Measurements from ENCODE around the gene ZNF410.
"Not testable (repeated sequence)": the region's sequence is repeated elsewhere in the genome, so short reads cannot be mapped to it uniquely, and the experiment has no call there.

Gene ZNF410

DNA sequence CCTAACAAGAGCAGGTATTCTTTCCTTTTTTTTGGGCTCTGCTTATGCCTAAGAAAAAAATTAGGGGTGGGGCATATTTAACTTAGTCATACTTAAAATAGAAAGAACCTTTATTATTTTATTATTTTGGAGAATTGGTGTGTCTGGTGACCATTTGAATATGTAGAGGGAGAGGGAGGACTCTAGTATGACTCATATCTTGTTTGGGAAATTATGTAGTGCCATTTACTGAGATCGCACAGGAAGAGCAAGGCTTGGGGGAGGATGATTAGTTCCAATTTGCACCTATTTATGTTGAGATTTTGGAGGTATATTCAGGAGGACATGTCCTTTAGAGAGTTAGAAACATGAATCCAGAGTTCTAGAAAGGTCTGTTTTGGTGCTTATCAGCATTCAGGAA is 9.9 kb downstream of the ZNF410 start:
- H3K9me3 ChIP-seq = no peaks in the 10 kb centered on the region
- H3K27ac ChIP-seq = no peak overlapping the region
- no peaks in the 10 kb centered on the region for H3K27me3 ChIP-seq
- no peak overlapping the region for H3K4me3 ChIP-seq
- TF ChIP-seq, protein P1, sequence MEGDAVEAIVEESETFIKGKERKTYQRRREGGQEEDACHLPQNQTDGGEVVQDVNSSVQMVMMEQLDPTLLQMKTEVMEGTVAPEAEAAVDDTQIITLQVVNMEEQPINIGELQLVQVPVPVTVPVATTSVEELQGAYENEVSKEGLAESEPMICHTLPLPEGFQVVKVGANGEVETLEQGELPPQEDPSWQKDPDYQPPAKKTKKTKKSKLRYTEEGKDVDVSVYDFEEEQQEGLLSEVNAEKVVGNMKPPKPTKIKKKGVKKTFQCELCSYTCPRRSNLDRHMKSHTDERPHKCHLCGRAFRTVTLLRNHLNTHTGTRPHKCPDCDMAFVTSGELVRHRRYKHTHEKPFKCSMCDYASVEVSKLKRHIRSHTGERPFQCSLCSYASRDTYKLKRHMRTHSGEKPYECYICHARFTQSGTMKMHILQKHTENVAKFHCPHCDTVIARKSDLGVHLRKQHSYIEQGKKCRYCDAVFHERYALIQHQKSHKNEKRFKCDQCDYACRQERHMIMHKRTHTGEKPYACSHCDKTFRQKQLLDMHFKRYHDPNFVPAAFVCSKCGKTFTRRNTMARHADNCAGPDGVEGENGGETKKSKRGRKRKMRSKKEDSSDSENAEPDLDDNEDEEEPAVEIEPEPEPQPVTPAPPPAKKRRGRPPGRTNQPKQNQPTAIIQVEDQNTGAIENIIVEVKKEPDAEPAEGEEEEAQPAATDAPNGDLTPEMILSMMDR (IDR thresholded peaks at IDR 0.05) = no peak
- DNase-seq = no peak
- no peaks in the 10 kb centered on the region for H3K4me1 ChIP-seq
- H3K36me3 ChIP-seq = peaks cover 60 to 85% (median 73%) of the 10 kb centered on the region in 3 donors
- intact Hi-C loops (cut with DNase I; ENCODE audit: low total_unique reads) = no loop called here

- no peak for DNase-seq
- Histone ChIP-seq H3K4me3 (no peak overlapping the region), H3K27me3 (no peaks in the 10 kb centered on the region), H3K27ac (no peak overlapping the region), H3K9me3 (no peaks in the 10 kb centered on the region), H3K4me1 (no peaks in the 10 kb centered on the region), H3K36me3 (peaks cover 60 to 96% (median 86%) of the 10 kb centered on the region in 3 donors)
- TF ChIP-seq, protein P1 (IDR thresholded peaks at IDR 0.05) = no peak
- intact Hi-C loops (cut with DNase I; ENCODE audit: low total_unique reads) = no loop called here
These were observed 16.4 kb downstream of the ZNF410 start for GRCh38 chr14:73903028-73903427.

GRCh38 chr14:73909681-73910080 is 23.0 kb downstream of the ZNF410 start:
- H3K27ac ChIP-seq = no peak overlapping the region
- H3K36me3 ChIP-seq = peaks cover 71 to 100% (median 87%) of the 10 kb centered on the region in 3 donors
- H3K4me1 ChIP-seq = no peaks in the 10 kb centered on the region
- intact Hi-C loops (cut with DNase I; ENCODE audit: low total_unique reads) = no loop called here
- DNase-seq = no peak
- no peaks in the 10 kb centered on the region for H3K27me3 ChIP-seq
- TF ChIP-seq, protein P1 (IDR thresholded peaks at IDR 0.05) = no peak
- H3K4me3 ChIP-seq = no peak overlapping the region
- no peaks in the 10 kb centered on the region for H3K9me3 ChIP-seq

- peaks cover 40 to 94% (median 74%) of the 10 kb centered on the region in 3 donors for H3K36me3 ChIP-seq
- intact Hi-C loops (cut with DNase I; ENCODE audit: low total_unique reads) = no loop called here
These were observed 26.6 kb downstream of the ZNF410 start for GRCh38 chr14:73913256-73913655.

DNA sequence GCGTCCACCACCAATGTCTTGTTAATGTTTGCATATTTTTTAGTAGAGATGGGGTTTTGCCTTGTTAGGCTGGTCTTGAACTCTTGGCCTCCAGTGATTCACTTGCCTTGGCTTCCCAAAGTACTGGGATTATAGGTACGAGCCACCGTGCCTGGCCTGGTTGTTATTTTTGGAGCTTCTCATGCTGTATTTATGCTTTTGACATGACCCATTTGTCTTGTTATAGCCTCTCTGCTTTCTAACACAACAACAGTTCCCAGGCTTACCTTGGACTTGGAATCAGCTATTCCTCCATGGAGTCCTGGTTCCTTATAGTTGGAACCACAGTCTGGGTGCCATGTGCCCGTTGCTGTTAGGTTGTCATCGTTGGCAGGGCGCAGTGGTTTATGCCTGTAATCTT is 29.7 kb downstream of the ZNF410 start:
- H3K36me3 ChIP-seq = peaks cover 26 to 89% (median 60%) of the 10 kb centered on the region in 3 donors
- no peaks in the 10 kb centered on the region for H3K9me3 ChIP-seq
- intact Hi-C loops (cut with DNase I; ENCODE audit: low total_unique reads) = no loop called here
- no peak overlapping the region for H3K4me3 ChIP-seq
- TF ChIP-seq, protein P1 (IDR thresholded peaks at IDR 0.05) = no peak
- no peak overlapping the region for H3K27ac ChIP-seq
- no peaks in the 10 kb centered on the region for H3K27me3 ChIP-seq
- DNase-seq = no peak
- H3K4me1 ChIP-seq = no peaks in the 10 kb centered on the region

More at GRCh38 chr14:73913256-73913655, 26.6 kb downstream of the ZNF410 start:
- no peak overlapping the region for H3K4me3 ChIP-seq
- no peak overlapping the region for H3K27ac ChIP-seq
- no peaks in the 10 kb centered on the region for H3K9me3 ChIP-seq
- H3K27me3 ChIP-seq = no peaks in the 10 kb centered on the region
- DNase-seq = no peak
- no peaks in the 10 kb centered on the region for H3K4me1 ChIP-seq
- TF ChIP-seq, protein P1 (IDR thresholded peaks at IDR 0.05) = no peak

GRCh38 chr14:73919457-73919856 is 32.8 kb downstream of the ZNF410 start:
- H3K4me1 ChIP-seq; H3K27ac ChIP-seq; H3K27me3 ChIP-seq; intact Hi-C loops (cut with DNase I; ENCODE audit: low total_unique reads); H3K9me3 ChIP-seq; DNase-seq; H3K4me3 ChIP-seq: not testable (repeated sequence)
- peaks cover 44 to 89% (median 69%) of the 10 kb centered on the region in 3 donors for H3K36me3 ChIP-seq

Data from tibial artery (tissue), 4 donors.